H9 (cell line): ENCODE results near the gene NHERF1. TPM values are rescaled to one million over a fixed set of nuclear protein-coding genes. Genes with fewer than 3 reads are reported as not detected.

Experiments
- DNase-seq: peaks from one replicate; pipeline ENCODE4 v3.0.0-alpha.2; 2017
- H2AFZ ChIP-seq: one replicate; pipeline ENCODE4 v1.6.1; 2013; ENCODE audit warnings: mild to moderate bottlenecking, low read length, control low read depth, moderate library complexity
- H2AK5ac ChIP-seq: 2 replicates; pipeline ENCODE4 v1.6.1; 2013; ENCODE audit warnings: low read length, control low read depth, mixed read lengths; ENCODE audit not compliant: insufficient read length
- H2BK120ac ChIP-seq: one replicate; pipeline ENCODE4 v1.6.1; 2013; ENCODE audit warnings: low read depth, mild to moderate bottlenecking, low read length, control low read depth, inconsistent platforms; ENCODE audit not compliant: poor library complexity, severe bottlenecking
- H2BK12ac ChIP-seq: 2 replicates; pipeline ENCODE4 v1.6.1; 2013; ENCODE audit warnings: low read length, control low read depth, mixed read lengths, low read depth; ENCODE audit not compliant: insufficient read length
- H2BK15ac ChIP-seq: 2 replicates; pipeline ENCODE4 v1.6.1; 2013; ENCODE audit warnings: low read depth, low read length, control low read depth
- H2BK20ac ChIP-seq: one replicate; pipeline ENCODE4 v1.6.1; 2013; ENCODE audit warnings: low read depth, mild to moderate bottlenecking, low read length, control low read depth, inconsistent platforms; ENCODE audit not compliant: poor library complexity, severe bottlenecking
- H2BK5ac ChIP-seq: 2 replicates; pipeline ENCODE4 v1.6.1; 2013; ENCODE audit warnings: low read length, control low read depth, mixed read lengths; ENCODE audit not compliant: insufficient read length
- H3K14ac ChIP-seq: 2 replicates; pipeline ENCODE4 v1.6.1; 2013; ENCODE audit warnings: low read length, control low read depth; ENCODE audit not compliant: insufficient read depth
- H3K18ac ChIP-seq: 2 replicates; pipeline ENCODE4 v1.6.1; 2013; ENCODE audit warnings: low read depth, mild to moderate bottlenecking, mixed read lengths, low read length, control low read depth; ENCODE audit not compliant: insufficient read length
- H3K23ac ChIP-seq: 2 replicates; pipeline ENCODE4 v1.6.1; 2013; ENCODE audit warnings: low read length, control low read depth, mixed read lengths, low read depth; ENCODE audit not compliant: insufficient read length
- H3K23me2 ChIP-seq: 2 replicates; pipeline ENCODE4 v1.6.1; 2013; ENCODE audit warnings: low read depth, mild to moderate bottlenecking, mixed read lengths, low read length, control low read depth; ENCODE audit not compliant: insufficient read length, poor library complexity, severe bottlenecking
- H3K27ac ChIP-seq: 2 replicates; pipeline ENCODE4 v1.5.1; 2013; ENCODE audit warnings: low read length, control low read depth, mixed read lengths, low read depth; ENCODE audit not compliant: insufficient read length
- H3K27me3 ChIP-seq: 2 replicates; pipeline ENCODE4 v1.6.1; 2013; ENCODE audit warnings: low read length, control low read depth, inconsistent platforms; ENCODE audit not compliant: insufficient read depth
- H3K4ac ChIP-seq: 2 replicates; pipeline ENCODE4 v1.6.1; 2013; ENCODE audit warnings: low read depth, mild to moderate bottlenecking, control low read depth, inconsistent platforms, low read length, moderate library complexity
- H3K4me1 ChIP-seq: 2 replicates; pipeline ENCODE4 v1.6.1; 2013; ENCODE audit warnings: low read length, control low read depth, inconsistent platforms; ENCODE audit not compliant: insufficient read depth
- H3K4me2 ChIP-seq: 2 replicates; pipeline ENCODE4 v1.6.1; 2013; ENCODE audit warnings: low read length, control low read depth, mixed read lengths; ENCODE audit not compliant: insufficient read length, insufficient read depth
- H3K56ac ChIP-seq: 2 replicates; pipeline ENCODE4 v1.6.1; 2013; ENCODE audit warnings: low read depth, mild to moderate bottlenecking, mixed read lengths, low read length, control low read depth; ENCODE audit not compliant: insufficient read length
- H3K79me1 ChIP-seq: 2 replicates; pipeline ENCODE4 v1.6.1; 2013; ENCODE audit warnings: low read depth, mild to moderate bottlenecking, moderate library complexity, low read length, control low read depth, inconsistent platforms; ENCODE audit not compliant: insufficient read depth, poor library complexity, severe bottlenecking
- H3K79me2 ChIP-seq: 2 replicates; pipeline ENCODE4 v1.6.1; 2013; ENCODE audit warnings: low read length, control low read depth, inconsistent platforms; ENCODE audit not compliant: insufficient read depth
- H3K9ac ChIP-seq: 2 replicates; pipeline ENCODE4 v1.6.1; 2013; ENCODE audit warnings: low read length, control low read depth, mixed read lengths; ENCODE audit not compliant: insufficient read length; ENCODE audit errors: extremely low read depth
- H3K9me3 ChIP-seq: one replicate; pipeline ENCODE4 v1.6.1; 2013; ENCODE audit warnings: low read depth, low read length, inconsistent platforms; ENCODE audit not compliant: control insufficient read depth
- H3T11ph ChIP-seq: one replicate; pipeline ENCODE4 v1.6.1; 2013; ENCODE audit warnings: mild to moderate bottlenecking, low read length, control low read depth, inconsistent platforms
- H4K20me1 ChIP-seq: one replicate; pipeline ENCODE4 v1.6.1; 2013; ENCODE audit not compliant: control insufficient read depth, insufficient read length, insufficient read depth
- H4K5ac ChIP-seq: 2 replicates; pipeline ENCODE4 v1.6.1; 2013; ENCODE audit warnings: low read depth, mild to moderate bottlenecking, mixed read lengths, low read length, control low read depth; ENCODE audit not compliant: insufficient read length
- H4K8ac ChIP-seq: replicated peaks from 2 replicates; pipeline ENCODE4 v1.6.1; 2013; ENCODE audit warnings: low read length, control low read depth, mixed read lengths, low read depth; ENCODE audit not compliant: insufficient read length
- H4K91ac ChIP-seq: 2 replicates; pipeline ENCODE4 v1.6.1; 2013; ENCODE audit warnings: low read depth, mild to moderate bottlenecking, moderate library complexity, mixed read lengths, low read length, control low read depth; ENCODE audit not compliant: insufficient read length
- H3K27ac Mint-ChIP-seq, 3 experiments: 2 replicates in 2 of 3; 3 replicates in 1 of 3; pipeline ENCODE4 v1.8.0; 2020 to 2021; ENCODE audit warnings: mixed read lengths in 3 of 3, mild to moderate bottlenecking in 1 of 3, moderate library complexity in 1 of 3
- H3K27me3 Mint-ChIP-seq: 2 replicates; pipeline ENCODE4 v1.8.0; 2021; ENCODE audit warnings: low read depth, mild to moderate bottlenecking, moderate library complexity, mixed read lengths
- H3K36me3 Mint-ChIP-seq, 3 experiments: 2 replicates in 2 of 3; 3 replicates in 1 of 3; pipeline ENCODE4 v1.8.0; 2020 to 2021; ENCODE audit warnings: low read depth in 3 of 3, mixed read lengths in 3 of 3; ENCODE audit not compliant: insufficient read depth in 1 of 3
- H3K4me1 Mint-ChIP-seq, 2 experiments: 2 replicates each; pipeline ENCODE4 v1.8.0; 2020; ENCODE audit warnings: mixed read lengths in 2 of 2
- H3K4me3 Mint-ChIP-seq, 2 experiments: 2 replicates in 1 of 2; 3 replicates in 1 of 2; pipeline ENCODE4 v1.8.0; 2020 to 2021; ENCODE audit warnings: mild to moderate bottlenecking in 2 of 2, mixed read lengths in 2 of 2, moderate library complexity in 1 of 2
- H3K9me3 Mint-ChIP-seq, 2 experiments: 2 replicates in 1 of 2; 3 replicates in 1 of 2; pipeline ENCODE4 v1.8.0; 2020; ENCODE audit warnings: mild to moderate bottlenecking in 2 of 2, mixed read lengths in 2 of 2, moderate library complexity in 1 of 2
- WGBS: extraction: QIAGEN DNeasy Blood & Tissue Kit; methylation state at CpG from one replicate; pipeline ENCODE4 v1.1.7; 2013; ENCODE audit warnings: missing lambda C conversion rate, low lambda C conversion rate, mixed read lengths; ENCODE audit not compliant: insufficient read length; ENCODE audit errors: extremely low coverage; 5-methylcytosine and 5-hydroxymethylcytosine counted together
- total RNA-seq: library from RNA; stranded (reverse); gene quantifications from 2 replicates; pipeline ENCODE4 v1.2.1, GENCODE V29; 2021
- TF ChIP-seq, protein P1 (sequence below): fragments of 200-600 bp; sonication (generic); conservative IDR thresholded peaks from 3 replicates; pipeline ENCODE4 v1.8.0; 2021; ENCODE audit warnings: antibody characterized with exemption, mild to moderate bottlenecking

NHERF1 gene
- total RNA-seq, 1 experiment from 2014 or later, result 74.4 TPM

DNA sequence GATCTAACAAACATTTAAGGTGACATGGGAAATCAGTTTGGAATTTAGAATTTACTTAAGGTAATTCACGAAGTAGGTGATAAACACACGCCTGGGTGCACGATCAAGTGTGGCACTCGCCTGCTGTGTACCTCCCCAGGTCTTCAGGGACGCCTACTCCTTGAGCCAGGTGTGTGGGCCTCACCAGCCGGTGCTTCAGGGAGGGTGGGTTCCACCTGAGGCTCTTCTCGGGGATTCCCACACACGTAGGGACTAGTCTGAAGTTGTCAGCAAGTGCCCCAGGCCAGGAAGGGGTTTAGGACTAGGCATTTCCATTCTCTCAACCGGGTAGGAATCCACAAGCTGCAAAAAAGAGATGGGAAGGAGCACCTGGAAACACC is 37.5 kb downstream of the NHERF1 start:
- Histone ChIP-seq H3K4me2 (no peak overlapping the region), H2BK15ac (no peak overlapping the region), H3K27ac (no peak overlapping the region), H3K18ac (no peak overlapping the region), H3K9me3 (no peaks in the 10 kb centered on the region), H3K79me1 (no peaks in the 10 kb centered on the region), H2BK120ac (no peak overlapping the region), H2BK20ac (no peak overlapping the region), H3K4me1 (peaks cover 3% of the 10 kb centered on the region; the same call in 1 of the 2 replicates), H2BK5ac (no peak overlapping the region), H3K27me3 (no peaks in the 10 kb centered on the region), H3K14ac (no peak overlapping the region), H4K8ac (no peak overlapping the region), H3K79me2 (no peaks in the 10 kb centered on the region), H4K5ac (no peak overlapping the region), H2AK5ac (no peak overlapping the region), H3K4ac (no peak overlapping the region), H2AFZ (no peak overlapping the region), H3T11ph (no peak overlapping the region), H4K91ac (no peak overlapping the region), H3K56ac (no peak overlapping the region), H3K23ac (no peak overlapping the region), H4K20me1 (no peaks in the 10 kb centered on the region), H2BK12ac (no peak overlapping the region), H3K23me2 (no peaks in the 10 kb centered on the region), H3K9ac (no peak overlapping the region)
- H3K9me3 Mint-ChIP-seq, result no peaks in the 10 kb centered on the region
- TF ChIP-seq, protein P1, sequence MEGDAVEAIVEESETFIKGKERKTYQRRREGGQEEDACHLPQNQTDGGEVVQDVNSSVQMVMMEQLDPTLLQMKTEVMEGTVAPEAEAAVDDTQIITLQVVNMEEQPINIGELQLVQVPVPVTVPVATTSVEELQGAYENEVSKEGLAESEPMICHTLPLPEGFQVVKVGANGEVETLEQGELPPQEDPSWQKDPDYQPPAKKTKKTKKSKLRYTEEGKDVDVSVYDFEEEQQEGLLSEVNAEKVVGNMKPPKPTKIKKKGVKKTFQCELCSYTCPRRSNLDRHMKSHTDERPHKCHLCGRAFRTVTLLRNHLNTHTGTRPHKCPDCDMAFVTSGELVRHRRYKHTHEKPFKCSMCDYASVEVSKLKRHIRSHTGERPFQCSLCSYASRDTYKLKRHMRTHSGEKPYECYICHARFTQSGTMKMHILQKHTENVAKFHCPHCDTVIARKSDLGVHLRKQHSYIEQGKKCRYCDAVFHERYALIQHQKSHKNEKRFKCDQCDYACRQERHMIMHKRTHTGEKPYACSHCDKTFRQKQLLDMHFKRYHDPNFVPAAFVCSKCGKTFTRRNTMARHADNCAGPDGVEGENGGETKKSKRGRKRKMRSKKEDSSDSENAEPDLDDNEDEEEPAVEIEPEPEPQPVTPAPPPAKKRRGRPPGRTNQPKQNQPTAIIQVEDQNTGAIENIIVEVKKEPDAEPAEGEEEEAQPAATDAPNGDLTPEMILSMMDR, result no peak
- no peaks in the 10 kb centered on the region for H3K27me3 Mint-ChIP-seq
- no peak for DNase-seq
- H3K4me3 Mint-ChIP-seq, result no peak overlapping the region
- H3K27ac Mint-ChIP-seq, result no peak overlapping the region
- no CpG with 5 or more reads among the region's 9 CpGs for WGBS
- H3K36me3 Mint-ChIP-seq, result peaks cover 0 to 37% (median 16%) of the 10 kb centered on the region in 3 experiments; a peak in 6 of 7 replicates
- peaks cover 20 to 22% of the 10 kb centered on the region in 2 experiments for H3K4me1 Mint-ChIP-seq
